RCC 7860 (cell line): ENCODE results near the gene TNRC18.
A peak's percentile ranks its signal among the peaks of the same experiment; 100 is the strongest.
"Not testable (repeated sequence)": the region's sequence is repeated elsewhere in the genome, so short reads cannot be mapped to it uniquely, and the experiment has no call there.

Experiments
- DNase-seq: peaks from one replicate; pipeline ENCODE4 v3.0.0-alpha.2; 2015; ENCODE audit warnings: low spot score
- FAIRE-seq: peaks from 2 replicates; lab custom pipeline; 2012; peaks lifted over from hg19 to GRCh38; lab: Jason Lieb, UNC

The TNRC18 gene

DNA sequence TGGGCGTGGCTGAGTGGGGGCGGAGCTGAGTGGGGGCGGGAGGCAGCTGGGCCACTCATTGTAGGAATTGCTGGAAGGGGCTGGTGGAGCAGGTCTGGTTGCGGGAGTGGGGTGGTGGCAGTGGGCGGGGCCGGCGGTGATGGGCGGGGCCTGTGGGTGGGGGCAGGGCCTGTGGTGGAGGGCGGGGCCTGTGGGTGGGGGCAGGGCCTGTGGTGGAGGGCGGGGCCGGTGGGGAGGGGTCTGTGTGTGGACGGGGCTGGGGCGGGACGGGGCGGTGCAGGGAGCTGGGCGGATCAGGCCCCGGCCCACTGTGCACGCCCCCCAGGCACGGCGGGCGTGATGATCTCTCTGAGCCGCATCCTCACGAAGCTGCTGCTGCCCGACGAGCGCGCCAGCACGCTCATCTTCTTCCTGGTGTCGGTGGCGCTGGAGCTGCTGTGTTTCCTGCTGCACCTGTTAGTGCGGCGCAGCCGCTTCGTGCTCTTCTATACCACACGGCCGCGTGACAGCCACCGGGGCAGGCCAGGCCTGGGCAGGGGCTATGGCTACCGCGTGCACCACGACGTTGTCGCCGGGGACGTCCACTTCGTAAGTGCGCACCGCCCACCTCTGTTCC is 126.9 kb downstream of the TNRC18 start:
- DNase-seq (no peak), FAIRE-seq (no peak)

DNA sequence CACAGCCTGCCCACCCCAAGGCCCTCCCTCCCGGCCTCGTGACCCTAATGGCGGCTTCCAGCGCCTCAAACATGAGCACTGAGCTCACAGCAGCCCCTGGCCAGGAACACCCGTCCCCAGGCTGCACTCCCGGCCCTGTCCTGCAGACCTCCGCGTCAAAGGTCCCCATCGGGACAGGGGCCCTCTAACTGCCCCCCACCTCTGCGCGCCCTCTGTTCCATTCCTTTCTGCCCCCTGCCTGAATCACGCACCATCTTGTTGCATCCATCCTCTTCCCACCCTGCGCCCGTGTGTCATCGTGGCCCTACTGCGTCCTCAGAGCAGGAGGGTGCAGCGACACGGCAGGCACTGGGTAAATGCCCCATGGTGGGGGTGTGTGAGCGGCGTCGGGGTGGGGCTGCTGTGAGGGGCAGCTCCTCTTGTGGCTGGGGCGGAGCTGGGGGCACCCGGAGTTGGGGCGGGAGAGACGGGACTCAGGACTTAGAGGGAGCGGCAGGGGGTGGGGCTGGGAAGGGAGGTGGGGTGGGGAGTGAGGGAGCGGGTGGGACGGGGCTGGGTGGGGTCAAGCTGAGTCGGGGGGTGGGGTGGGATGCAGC is 127.5 kb downstream of the TNRC18 start:
- FAIRE-seq (no peak), DNase-seq (no peak)

DNA sequence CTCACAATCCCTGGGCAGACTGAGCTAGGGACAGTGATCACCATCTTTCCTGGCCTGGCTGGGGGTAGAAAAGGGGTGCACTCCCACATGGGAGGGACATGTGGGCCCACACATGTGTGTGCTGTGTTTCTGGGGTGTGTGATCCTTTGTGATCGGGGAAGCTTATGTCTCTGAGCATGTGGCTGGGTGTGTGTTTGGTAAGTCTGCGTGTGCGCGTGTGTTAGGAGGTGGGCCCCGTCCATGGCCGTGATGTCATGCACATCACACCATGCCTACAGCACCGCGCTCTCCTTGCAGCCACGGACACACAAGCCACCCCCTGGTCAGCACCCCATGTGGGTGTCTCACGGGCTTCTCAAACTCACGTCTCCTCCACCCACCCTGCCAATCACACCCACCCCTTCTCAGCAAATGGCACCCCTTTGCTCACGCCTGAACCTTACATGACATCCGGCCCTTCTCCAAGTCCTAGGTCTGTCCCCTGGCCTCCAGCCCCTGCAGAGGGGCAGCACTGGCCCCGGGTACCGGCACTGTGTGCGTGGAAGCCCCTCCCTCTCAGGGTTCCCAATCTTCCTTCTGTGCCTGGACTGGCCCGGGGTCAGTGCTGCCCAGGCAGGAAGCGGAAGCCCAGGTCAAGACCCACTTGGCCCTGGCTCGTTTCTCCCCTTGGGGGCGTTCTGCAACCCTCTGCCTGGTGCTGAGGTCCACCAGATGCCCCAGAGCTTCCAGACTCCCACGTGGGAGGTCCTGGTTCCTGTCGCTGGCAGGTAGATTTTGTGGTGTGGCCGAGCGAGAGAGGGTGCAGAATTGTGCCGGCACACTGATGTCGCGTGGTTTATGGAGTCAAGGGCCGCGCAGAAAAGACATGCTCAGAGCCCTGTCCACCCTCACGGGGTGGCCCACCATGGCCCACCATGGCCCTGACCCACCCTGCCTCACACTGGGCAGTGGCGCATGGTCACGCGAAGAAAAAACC is 128.3 kb downstream of the TNRC18 start:
- FAIRE-seq (no peak), DNase-seq (no peak)

DNA sequence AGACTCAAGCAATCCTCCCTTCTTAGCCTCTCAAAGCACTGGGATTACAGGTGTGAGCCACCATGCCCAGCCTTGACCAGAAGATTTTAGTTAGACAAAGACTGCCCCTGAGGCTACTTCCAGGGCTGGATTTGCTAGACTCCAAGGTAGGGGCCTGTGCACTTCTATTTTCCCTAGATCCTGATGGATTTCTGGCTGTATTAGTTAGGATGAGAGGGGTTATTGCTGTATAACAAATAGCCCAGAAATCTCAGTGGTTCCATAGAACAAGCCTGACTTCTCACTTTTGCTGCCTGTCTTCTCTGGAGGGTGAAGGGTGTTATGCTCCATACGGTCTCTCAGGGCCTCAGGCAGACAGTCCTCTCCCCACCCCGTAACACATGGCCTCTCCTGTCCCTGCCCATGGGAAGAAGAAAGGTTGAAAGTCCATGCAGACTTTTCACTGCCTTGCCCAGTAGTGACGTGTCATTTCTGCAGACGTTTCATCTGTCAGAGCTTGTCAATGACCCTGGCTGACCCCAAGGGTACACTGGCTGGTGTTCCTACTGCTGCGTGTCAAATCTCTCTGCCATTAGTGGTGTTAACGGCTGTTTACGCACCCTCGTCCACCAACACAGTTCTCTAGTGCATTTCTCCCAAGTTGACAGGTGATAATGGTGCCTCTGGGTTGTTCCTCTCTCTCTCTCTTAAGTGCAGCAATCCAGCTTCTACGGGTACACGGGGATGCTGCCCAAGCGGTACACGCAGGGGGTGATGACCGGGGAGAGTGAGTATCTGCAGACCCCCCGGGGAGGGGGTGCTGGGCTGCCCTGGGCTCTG is 129.3 kb downstream of the TNRC18 start:
- FAIRE-seq (no peak), DNase-seq (no peak)

DNA sequence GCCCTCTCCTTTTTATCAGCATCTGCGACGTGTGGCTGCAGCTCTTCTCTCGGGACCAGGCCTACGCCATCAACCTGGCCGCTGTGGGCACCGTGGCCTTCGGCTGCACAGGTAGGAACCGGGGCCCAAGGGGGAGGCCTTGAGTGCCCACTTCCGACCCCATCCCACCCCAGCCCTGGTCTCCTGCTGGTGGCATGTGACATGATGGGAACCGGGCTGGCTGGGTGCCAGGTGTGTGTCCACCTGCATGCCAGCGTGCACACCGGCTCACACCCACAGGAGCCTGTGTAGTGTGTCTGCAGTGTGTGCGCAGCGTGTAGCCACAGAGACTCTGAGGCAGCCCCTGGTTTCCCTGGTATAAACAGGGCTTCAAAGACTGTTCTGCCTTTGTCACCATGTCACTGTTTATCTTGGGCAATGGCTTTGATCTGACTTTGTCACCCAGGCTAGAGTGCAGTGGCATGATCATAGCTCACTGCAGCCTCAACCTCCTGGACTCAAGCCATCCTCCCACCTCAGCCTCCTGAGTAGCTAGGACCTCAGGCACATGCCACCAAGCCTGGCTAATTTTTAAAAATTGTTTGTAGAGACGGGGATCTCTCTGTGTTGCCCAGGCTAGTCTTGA is 131.8 kb downstream of the TNRC18 start:
- not testable (repeated sequence) for FAIRE-seq, DNase-seq

DNA sequence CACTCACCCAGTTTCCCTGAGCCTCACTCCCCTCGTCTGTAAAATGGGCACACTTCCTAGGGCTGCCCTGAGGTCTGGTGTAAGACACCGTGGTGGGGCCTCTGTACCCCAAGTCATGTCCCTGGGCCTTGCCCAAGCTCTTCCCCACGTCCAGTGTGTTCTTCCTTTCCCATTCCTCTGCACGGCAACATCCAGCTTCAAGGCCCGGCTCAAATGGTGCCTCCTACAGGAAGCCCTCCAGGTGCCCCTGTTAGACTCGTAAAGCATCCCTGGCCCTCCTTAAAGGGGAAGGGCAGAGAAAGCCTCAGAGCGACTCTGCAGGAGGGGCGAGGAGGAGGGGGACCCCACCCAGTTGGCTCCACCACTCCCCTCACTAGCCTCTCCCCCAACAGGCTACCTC is 132.3 kb downstream of the TNRC18 start:
- DNase-seq (no peak), FAIRE-seq (no peak)

DNA sequence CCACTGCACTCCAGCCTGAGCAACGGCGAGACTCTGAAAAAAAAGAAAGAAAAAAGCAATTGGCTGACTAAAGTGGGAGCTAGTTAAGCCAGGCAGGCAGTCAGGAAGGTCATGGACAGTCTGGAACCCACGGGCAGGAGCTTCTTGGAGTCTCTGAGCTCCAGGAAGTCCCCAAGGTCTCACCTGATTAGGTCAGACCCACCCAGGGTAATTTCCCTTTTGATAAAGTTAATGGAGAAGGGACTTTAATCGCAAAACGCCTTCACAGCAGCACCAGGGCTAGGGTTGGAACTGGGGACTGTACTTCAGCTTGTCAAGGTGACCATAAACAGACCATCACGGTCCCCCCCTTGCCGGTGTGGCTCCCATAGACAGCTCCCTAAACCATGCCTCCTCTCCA is 134.3 kb downstream of the TNRC18 start:
- no peak for DNase-seq
- FAIRE-seq = no peak

DNA sequence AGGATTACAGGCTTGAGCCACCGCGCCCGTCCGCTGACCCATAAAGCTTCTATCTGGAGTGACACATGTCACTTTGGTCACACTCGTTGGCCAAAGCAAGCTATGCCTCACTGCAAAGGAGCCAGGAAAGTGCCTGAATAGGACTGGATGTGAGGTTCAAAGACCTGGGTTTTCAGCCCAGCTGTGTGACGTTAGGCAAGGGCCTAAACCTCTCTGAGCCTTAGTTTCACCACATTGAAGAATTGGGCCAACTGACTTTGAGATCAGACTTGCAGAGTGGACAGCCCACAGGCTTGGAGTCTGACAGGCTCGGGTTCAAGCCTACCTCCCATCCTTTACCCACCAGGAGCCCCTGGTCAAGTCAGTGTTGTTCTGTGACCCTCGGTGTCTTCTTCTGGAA is 135.1 kb downstream of the TNRC18 start:
- FAIRE-seq, DNase-seq: not testable (repeated sequence)

DNA sequence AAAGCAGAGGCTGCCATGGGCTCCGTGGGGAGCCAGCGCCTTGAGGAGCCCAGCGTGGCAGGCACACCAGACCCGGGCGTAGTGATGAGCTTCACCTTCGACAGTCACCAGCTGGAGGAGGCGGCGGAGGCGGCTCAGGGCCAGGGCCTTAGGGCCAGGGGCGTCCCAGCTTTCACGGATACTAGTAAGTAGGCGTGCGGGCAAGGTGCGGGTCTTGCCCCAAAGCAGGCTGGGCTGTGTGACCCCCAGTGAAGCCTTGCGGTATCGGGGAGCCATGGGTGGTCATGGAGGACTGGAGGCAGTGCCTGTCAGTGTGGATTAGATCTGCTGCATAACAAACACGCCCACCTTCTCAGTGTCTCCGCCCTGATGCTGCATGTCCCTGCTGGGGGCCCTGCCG is 135.8 kb downstream of the TNRC18 start:
- FAIRE-seq (no peak), DNase-seq (no peak)

DNA sequence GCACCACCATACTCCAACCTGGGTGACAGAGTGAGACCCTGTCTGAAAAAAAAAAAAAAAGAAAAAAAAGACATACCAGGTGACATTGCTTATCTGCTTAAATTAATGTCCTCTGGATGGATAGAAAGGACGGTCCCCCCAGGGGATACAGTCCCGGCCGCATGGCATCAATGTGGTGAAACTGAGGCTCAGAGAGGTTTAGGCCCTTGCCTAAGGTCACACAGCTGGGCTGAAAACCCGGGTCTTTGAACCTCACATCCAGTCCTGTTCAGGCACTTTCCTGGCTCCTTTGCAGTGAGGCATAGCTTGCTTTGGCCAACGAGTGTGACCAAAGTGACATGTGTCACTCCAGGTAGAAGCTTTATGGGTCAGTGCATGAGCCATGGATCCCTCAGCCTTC is 136.3 kb downstream of the TNRC18 start:
- not testable (repeated sequence) for DNase-seq, FAIRE-seq

DNA sequence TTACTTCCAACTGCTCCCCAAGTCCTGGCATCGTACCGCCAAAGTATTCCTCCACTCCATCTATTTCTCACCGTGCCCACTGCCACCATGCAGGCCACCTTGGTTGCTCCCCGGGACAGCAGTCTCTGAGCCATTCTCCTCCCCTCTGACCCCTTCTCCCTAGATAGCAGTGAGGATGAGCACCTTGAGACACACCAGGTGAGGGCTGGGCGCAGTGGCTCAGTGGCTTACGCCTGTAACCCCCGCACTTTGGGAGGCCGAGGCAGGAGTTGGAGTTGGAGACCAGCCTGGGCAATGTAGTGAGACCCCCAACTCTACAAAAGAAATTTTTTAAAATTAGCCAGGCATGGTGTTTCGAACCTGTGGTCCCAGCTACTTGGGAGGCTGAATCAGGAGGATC is 136.7 kb downstream of the TNRC18 start:
- FAIRE-seq = no peak
- DNase-seq = no peak

DNA sequence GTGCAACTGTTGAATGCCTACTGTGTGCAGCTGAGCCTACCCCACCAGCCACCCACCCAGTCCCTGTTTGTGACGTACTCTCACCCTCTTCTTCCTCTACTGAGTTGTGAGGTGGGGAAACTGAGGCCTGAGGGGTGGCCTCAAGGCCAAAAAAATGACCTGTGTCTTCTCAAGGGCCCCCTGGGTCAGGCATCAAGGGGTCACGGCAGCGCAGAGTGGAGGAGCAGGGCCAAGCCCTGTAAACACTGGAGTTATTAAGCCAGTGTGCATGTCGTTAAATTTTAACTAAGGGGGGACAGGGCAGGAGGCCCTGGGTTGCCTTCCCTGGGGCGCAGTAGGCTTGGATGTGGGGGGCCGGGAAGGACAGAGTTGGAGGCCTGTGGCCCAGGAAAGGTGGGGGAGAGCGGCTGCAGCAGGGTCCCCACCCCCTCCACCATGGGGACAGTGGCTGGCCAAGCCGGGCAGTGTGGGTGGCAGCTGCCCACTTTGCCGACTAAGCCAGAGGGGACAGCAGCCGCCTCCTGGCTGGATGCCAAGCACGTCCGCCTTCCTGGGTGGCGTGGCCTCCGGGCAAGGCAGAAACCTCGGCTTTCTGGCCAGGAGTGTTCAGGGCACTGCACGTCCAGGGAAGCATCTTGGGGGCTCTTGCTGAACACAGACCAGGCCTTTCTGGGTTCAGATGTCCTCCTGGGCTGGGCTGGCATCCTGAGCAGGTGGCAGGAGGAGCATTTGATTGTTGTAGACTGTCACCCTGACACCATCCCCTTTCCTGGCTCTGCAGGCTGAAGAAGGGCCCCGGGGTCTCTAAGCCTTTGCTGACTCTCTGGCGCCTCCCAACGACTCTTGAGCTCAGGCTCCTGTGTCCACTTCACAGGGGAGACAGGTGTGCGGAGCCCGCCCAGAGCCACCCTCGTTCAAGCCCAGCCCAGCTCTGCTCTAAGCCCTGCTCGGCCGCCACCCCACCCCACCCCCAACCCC is 139.0 kb downstream of the TNRC18 start:
- DNase-seq = peak; percentile 63
- peak; percentile 24 for FAIRE-seq

DNA sequence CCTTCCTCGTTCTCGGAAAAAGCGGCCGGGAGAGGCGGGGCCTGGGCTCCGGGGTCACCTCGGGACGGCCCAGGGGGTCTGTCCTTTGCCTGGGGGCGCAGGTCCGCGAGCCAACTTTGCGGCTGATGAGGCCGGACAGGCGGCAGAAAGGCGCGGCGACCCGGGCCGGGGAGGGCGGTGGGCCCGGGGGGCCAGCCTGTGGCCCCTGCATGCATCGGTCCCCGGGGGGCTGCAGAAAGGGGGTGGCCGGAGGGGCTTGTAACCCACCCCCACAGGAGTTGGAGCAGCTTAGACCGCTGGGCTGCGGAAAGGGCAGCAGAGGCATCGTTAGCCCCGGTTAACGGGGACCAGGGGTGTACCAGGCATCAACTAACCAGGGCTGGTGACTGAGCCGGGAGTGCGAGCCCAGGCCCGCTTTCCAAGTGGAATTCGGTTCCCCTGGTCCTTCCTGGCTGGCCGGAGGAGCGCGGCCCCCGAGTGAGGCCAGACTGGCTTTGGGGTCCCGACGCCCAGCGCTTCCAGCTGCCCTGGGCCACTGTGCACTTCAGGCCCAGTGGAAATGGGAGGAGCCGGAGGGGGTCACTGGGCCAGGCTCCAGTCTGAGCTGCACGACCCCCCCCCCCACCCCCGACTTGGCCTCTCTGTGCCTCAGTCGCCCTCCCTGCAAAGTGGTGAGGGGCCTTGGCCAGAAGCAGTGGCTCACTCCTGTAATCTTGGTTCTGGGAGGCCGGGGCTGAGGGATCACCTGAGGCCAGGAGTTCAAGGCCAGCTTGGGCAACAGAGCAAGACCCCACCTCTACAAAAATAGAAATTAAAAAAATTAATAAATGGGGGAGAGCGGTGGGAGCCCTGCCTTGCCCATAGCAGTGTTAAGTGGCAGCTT is 140.0 kb downstream of the TNRC18 start:
- no peak for DNase-seq

DNA sequence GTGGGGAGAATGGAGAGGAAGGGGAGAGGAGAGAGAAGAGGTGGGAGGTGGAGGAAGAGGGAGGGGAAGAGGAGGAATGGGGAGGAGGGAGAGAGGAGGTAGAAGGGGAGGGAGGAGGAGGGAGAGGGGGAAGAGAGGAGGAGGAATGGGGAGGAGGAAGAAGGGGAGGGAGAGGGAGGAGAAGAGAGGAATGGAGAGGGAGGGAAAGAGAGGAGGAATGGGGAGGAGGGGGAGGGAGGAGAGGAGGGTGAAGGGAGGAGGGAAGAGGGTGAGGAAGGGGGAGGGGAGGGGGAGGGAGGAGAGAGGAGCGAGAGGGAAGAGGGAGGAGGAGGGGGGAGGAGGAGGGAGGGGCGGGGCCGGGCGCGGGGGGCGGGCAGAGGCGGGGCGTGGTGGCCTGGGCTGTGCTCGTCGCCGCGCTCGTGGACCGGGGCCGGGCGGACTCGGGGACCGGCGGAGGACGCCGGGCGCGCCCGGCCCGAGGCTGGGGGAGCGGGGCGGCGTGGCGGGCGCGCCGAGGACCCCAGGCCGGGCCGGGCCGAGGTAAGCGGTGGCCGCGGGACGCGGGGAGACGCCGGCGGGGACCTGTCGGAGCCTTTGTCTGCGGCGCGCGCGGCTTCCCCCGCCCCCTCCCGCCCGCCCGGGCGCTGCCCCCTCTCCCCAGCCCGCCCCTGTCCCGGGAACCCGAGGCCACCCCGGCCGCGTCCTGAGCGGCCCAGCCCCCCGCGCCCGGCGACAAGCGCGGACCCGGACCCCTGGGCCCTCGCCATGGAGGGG is 140.9 kb downstream of the TNRC18 start, which contains the start of gene SLC29A4:
SLC29A4 (plus strand) TSS at position 401 of the 774 bp plus-strand sequence. CDS start 4,874 bp downstream, outside the sequence.
- DNase-seq (no peak), FAIRE-seq (no peak)

More for the DNA sequence above, 140.0 kb downstream of the TNRC18 start:
- no peak for FAIRE-seq

DNA sequence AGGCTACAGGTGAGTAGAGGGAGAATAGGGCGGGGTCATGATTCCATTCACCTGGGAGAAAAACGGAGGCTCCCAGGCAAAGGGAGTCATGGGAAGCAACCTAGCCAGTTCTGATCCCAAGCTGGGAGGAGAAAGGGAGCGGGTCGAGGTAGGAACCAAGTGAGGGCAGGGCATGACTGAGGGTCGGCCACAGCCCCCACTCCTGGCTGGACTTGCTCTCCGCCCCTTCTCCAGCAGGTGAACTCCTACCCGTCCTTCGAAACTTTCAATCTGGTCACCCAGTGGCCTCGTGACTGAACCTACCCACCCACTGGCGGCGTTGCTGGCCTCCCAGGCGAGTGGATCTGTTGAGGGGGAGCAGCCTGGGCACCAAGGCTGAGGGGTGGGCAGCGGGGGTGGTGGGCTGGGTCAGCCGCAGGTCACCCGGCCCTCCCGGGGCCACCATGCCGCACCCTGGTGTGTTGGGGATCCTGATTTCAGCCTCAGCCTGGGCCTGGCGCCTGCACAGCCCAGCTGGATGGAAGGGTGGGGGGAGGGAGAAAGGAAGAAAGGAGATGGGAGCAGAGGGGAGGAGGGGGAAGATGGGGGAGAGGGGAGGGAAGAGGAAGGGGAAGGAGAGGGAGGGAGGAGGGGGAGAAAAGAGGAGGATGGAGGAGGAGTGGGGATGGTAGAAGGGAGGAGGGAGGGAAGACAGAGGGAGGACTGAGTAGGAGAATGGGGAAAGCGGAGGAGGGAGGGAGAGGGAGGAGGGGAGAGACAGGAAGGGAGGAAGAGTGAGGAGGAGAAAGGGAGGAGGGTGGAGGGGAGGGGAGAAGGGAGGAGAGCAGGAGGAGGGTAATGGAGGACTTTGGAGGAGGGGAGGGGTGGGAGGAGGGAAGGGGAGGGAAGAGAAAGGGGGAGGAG is 141.8 kb downstream of the TNRC18 start:
- not testable (repeated sequence) for DNase-seq, FAIRE-seq

DNA sequence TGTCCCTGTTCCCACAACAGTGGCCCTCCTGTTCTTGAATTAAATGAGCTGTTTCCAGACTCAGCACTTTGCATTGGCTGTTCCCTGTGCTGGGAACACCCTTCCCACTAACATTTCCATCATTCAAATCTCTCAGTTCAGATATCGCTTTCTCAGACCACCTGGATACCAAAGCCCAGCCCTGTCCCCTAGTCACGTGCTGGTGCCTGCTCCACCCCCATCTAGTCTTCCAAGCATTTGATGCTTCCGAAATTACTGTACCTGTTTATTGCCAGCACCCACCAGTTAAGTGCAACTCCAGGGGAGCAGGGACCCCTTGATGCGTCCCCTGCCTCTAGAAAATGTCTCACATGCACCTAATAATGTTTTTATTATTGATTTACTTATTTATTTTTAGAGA is 143.9 kb downstream of the TNRC18 start:
- DNase-seq = no peak
- FAIRE-seq = no peak
